GM10847 (cell line): Measurements from ENCODE around the gene ZNF474.

Experiments used
- POLR2A ChIP-seq: IDR thresholded peaks from 2 replicates; pipeline ENCODE4 v1.6.1; 2011; ENCODE audit not compliant: insufficient read length; ENCODE audit errors: extremely low read depth

Gene ZNF474

GRCh38 chr5:122182491-122182921 lies 53.2 kb downstream of the ZNF474 start:
- no peak for TF ChIP-seq POLR2A

GRCh38 chr5:122183098-122183787 lies 53.9 kb downstream of the ZNF474 start:
- TF ChIP-seq POLR2A: no peak

DNA sequence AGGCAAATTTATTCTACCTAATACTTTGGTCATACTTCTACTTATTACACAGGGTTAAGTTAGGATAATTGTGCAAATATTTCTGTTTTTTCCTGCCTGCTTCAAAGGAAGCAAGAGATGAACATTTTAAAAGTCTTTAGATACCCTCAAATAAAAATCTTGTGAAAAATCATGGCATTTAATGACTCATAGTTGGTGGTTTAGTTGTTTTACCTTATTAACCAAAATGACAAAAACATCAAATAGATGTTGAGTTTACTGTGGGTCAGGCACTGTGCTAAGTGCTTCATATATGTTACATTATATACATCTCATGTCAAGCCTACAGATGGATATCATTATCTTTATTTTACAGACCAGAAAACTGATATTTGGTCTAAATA lies 54.4 kb downstream of the ZNF474 start:
- TF ChIP-seq POLR2A: no peak

GRCh38 chr5:122184676-122185255 lies 55.4 kb downstream of the ZNF474 start:
- TF ChIP-seq POLR2A: no peak

DNA sequence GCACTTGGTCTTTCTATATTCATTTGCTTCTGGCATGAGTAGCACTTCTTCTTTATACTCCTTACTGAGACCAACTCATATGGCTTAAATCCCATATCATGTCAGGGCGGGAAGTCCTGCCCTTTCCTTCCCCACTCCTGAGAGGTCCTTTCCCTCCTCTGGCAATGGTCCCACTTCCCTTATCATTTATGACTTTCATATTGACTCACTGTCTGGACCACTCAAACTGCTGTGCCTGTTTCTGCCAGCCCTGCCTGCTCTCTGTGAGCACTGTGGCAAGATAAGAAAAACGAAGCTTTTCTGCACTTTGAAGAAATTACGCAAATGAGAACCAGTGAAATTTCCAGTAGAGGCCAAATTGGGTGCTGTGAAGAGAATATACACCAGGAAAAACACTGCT lies 58.1 kb downstream of the ZNF474 start:
- TF ChIP-seq POLR2A: no peak

DNA sequence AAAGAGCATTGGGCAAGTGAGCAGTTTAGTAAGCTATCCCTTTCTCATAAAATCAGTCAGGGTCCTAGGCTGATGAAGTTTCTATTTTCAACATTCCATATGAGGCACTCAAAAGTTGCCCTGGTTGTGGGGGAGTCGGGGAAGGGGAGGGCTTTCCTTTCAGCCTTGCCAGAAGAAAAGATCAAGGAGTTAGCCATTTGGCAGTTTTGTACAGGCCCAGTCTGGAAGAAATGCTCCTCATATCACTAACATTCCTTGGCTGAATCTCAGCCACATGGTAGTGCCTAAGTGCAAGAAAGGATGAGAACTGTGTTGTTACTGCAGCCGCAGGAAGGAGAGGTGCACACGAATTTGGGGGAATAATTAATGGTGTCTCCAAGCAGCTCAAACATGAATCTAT lies 60.8 kb downstream of the ZNF474 start:
- no peak for TF ChIP-seq POLR2A

DNA sequence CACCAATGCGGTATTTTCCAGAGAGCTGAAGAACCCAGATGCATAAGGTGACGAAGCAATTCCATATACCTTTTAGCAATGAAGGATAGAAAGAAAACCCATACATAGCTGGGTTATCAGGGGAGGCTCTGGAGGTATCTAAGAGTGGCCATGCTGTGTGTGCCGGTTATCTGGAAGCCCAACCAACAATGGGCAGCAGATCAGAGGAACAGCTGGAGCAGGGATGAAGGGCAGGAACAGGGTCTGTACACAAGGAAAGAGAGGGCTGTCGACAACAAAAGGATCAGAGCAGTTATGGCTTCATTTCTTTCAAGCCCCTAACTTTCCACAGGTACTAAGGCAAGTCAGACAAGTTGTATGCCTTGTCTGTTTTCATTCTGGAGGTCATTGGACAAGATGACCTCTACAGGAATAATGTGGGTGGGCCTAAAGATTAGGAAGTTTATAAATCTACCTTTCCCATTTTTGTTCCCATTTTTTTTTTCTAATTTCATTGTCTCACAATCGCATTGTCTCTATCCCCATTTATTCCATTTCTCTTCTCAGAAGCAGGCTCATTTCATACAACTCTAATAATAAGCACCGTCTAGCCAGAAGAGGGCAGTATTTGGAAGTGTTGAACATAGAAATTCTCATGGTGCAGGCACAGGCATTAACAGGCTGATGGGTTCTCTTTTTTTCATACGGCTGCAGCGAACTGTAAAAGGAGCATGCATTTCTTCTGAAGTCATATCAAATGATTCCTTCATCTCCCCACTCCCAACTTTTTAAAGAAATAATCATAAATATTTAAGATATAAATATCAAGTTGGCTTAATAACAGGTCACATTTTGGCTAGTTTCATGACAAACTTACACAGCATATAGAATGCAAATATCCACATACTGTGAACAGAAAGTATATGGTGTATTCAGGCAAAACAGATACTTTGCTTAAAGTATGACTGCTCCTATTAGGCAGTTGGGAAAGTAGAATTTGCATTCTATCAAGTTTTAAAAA lies 63.5 kb downstream of the ZNF474 start:
- no peak for TF ChIP-seq POLR2A

DNA sequence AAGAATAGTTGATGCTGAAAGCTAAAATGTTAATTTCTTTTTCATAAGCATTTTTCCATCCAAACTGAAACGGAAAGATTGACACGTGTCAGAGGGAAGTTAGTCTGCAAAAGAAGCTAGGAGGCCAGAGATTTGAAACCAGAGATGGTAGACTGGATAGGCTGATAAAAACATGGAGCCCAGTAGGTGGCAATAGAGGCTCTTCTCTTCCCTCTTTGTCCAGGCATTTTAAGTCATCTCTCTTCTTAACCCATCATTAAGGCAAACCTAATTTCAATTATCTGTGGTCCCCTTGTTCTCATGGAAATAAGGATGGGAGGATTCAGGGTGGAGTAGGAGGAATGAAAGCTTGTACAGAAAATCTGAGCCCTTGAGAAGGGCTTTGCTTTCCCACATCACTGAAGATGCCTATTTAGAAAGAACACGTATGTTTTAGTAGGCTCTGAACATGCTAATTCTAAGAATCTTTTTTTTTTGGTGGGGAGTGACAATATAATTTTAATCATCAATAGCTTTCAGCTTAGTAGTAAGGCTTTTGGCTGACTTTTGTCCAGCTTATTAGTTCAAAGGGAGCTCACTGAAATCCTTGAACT lies 66.6 kb downstream of the ZNF474 start:
- no peak for TF ChIP-seq POLR2A

- TF ChIP-seq POLR2A: no peak
Observed at GRCh38 chr5:122199146-122199545, 69.8 kb downstream of the ZNF474 start.

DNA sequence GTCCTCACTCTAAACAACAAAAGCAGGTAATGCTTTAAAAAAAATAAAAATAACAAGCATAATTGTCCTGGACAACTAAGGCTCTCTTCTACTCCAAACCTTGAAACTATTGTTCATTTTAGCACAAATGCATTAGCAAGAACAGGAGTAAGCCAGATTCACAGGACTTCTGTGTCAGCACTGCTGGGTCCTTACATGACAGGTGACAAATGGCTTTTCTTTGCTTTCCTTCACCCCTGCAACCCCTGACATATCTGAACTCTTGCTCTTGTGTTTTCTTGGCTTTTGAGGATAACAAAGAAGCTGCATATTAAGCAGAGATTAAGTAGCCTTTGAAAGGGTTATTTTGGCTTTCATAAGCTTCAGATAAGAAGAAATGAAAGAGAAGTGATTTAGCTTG lies 71.1 kb downstream of the ZNF474 start:
- TF ChIP-seq POLR2A: no peak

DNA sequence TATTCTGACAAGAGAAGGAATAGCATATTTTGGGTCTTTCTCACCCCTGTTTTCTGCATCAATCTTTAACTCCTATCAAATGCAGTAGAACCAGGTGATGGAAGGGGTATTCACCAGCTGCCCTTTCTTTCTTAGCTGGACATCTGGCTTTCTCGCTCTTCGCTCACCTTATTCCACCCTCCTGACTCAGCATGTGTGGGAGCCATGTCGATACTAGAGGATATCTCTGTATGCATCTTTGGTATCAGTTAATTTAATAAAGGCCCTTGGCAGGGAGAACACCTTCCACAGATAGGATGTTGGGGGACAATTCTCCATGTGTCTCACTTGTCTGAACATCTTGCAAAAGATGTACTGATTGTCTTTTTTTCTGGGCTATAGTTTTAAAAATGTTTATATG lies 71.5 kb downstream of the ZNF474 start:
- TF ChIP-seq POLR2A: no peak

DNA sequence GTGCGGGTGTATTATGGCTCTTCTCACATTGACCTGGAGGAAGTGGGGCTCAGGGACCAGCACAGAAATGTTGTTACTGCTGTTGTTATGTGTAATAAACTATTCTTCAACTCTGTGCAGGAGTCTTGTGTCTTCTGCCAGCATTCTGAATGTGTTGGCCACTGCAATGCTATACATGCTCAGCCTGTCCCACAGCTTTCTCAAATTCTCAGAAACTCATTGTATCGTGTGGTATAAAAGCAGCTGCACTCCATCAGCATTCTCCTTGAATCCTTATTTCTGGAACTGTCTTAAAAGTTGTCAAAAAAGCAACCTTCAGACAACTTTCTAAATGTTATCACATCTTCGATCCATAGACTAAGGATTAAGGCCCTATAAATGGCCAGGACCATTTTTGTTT lies 72.0 kb downstream of the ZNF474 start:
- no peak for TF ChIP-seq POLR2A

GRCh38 chr5:122202952-122203351 lies 73.6 kb downstream of the ZNF474 start:
- TF ChIP-seq POLR2A: no peak
